GM13976 (cell line): ENCODE results near the gene ATP10B.

Experiments
- DNase-seq: peaks from one replicate; pipeline ENCODE4 v3.0.0; 2012; ENCODE audit warnings: low spot score
- in situ Hi-C: fragments of 300-500 bp; cut with MboI; formaldehyde crosslinking; loops from one replicate; pipeline ENCODE4 v1.12.0; 2022; ENCODE audit warnings: low sequenced_read_pairs, mixed read lengths, inconsistent platforms; ENCODE audit not compliant: unreplicated experiment
- TF ChIP-seq, protein P1 (sequence below): IDR thresholded peaks from 2 replicates; pipeline ENCODE4 v1.5.1; 2012; ENCODE audit warnings: borderline replicate concordance, mild to moderate bottlenecking; ENCODE audit not compliant: insufficient read depth; ENCODE audit errors: extremely low read depth, missing control alignments, control extremely low read depth

The ATP10B gene

DNA sequence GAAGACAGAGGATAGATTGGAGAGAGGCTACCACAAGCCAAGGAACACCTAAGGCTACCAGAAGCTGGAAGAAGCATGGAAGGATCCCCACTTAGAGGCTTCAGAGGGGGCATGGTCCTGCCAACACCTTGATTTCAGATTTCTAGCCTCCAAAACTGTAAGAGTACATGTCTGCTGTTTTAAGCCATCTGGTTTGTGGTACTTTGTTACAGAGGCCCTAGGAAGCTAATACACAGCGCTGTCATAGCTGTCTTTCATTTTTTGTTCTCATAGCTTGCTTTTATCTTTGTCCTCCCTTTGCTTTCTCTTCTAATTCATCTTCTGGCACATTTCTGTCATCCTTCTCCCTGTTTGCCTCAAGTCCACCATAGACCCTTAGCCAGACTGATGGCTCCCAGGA is 104.5 kb downstream of the ATP10B start:
- TF ChIP-seq, protein P1, sequence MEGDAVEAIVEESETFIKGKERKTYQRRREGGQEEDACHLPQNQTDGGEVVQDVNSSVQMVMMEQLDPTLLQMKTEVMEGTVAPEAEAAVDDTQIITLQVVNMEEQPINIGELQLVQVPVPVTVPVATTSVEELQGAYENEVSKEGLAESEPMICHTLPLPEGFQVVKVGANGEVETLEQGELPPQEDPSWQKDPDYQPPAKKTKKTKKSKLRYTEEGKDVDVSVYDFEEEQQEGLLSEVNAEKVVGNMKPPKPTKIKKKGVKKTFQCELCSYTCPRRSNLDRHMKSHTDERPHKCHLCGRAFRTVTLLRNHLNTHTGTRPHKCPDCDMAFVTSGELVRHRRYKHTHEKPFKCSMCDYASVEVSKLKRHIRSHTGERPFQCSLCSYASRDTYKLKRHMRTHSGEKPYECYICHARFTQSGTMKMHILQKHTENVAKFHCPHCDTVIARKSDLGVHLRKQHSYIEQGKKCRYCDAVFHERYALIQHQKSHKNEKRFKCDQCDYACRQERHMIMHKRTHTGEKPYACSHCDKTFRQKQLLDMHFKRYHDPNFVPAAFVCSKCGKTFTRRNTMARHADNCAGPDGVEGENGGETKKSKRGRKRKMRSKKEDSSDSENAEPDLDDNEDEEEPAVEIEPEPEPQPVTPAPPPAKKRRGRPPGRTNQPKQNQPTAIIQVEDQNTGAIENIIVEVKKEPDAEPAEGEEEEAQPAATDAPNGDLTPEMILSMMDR, result no peak
- DNase-seq, result no peak
- in situ Hi-C loops, result no loop called here

GRCh38 chr5:160744268-160745101 is 107.5 kb downstream of the ATP10B start:
- DNase-seq, result no peak
- TF ChIP-seq, protein P1, result no peak

DNA sequence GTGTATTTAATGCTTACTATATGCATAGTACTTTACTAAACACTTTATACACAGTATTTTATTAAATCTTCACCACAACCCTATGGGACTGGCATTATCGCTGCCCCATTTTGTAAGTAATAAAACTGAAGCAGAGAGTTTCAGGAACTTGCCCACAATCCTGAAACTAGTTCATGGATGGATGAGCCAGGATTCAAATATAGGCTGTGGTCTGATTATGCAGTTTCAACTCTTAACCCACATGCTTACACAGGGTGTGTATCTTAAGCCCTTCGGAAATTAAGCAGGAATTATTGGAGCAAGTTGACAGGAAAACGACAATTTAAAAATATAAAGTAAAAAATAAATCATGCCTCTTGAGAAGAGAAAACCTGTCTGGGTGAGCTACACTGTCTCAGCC is 109.0 kb downstream of the ATP10B start:
- no peak for DNase-seq
- in situ Hi-C loops, result no loop called here

More at GRCh38 chr5:160744268-160745101, 107.5 kb downstream of the ATP10B start:
- in situ Hi-C loops, result no loop called here

GRCh38 chr5:160742446-160742845 is 109.6 kb downstream of the ATP10B start:
- TF ChIP-seq, protein P1, result no peak
- in situ Hi-C loops, result no loop called here
- DNase-seq, result no peak

More for the DNA sequence above, 109.0 kb downstream of the ATP10B start:
- TF ChIP-seq, protein P1, result no peak

- no peak for DNase-seq
- in situ Hi-C loops, result no loop called here
- TF ChIP-seq, protein P1, result no peak
These were observed 124.6 kb downstream of the ATP10B start for GRCh38 chr5:160727296-160727997.

DNA sequence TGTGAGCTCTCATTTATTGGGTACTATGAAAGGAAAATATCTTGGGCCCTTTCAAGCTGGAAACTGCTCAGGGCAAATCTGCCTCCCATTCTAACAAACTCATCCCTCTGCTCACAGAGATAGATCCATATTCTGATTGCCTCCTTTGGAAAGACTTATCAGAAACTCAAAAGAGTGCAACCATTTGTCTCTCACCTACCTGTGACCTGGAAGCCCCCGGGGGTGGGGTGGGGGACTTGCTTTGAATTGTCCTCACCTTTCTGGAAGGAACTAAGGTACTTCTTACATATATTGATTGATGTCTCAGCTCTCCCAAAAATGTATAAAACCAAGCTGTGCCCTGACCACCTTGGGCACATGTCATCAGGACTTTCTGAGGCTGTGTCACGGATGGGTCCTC is 125.3 kb downstream of the ATP10B start:
- no peak for DNase-seq
- in situ Hi-C loops, result no loop called here
- TF ChIP-seq, protein P1, result no peak
